Measurements from ENCODE around the gene PHF21B.

Gene PHF21B

GRCh38 chr22:44974454-44974853 is 35.4 kb downstream of the PHF21B start:
- Histone ChIP-seq H3K4me3 (no peak overlapping the region), H3K27ac (no peak overlapping the region)
- no peak for TF ChIP-seq CTCF (IDR thresholded peaks at IDR 0.05)
- no peak for DNase-seq (ENCODE audit: low spot score)

GRCh38 chr22:44973829-44974228 is 36.0 kb downstream of the PHF21B start:
- no peak for DNase-seq (ENCODE audit: low spot score)
- TF ChIP-seq CTCF (IDR thresholded peaks at IDR 0.05), result no peak
- H3K4me3 ChIP-seq, result no peak overlapping the region
- no peak overlapping the region for H3K27ac ChIP-seq

GRCh38 chr22:44972363-44973083 is 37.3 kb downstream of the PHF21B start:
- Histone ChIP-seq H3K27ac (no peak overlapping the region), H3K4me3 (no peak overlapping the region)
- no peak for TF ChIP-seq CTCF (IDR thresholded peaks at IDR 0.05)
- no peak for DNase-seq (ENCODE audit: low spot score)

GRCh38 chr22:44971651-44972362 is 38.0 kb downstream of the PHF21B start:
- H3K4me3 ChIP-seq, result no peak overlapping the region
- no peak for TF ChIP-seq CTCF (IDR thresholded peaks at IDR 0.05)
- H3K27ac ChIP-seq, result no peak overlapping the region
- DNase-seq (ENCODE audit: low spot score), result no peak

- DNase-seq (ENCODE audit: low spot score), result no peak
- H3K27ac ChIP-seq, result no peak overlapping the region
- no peak for TF ChIP-seq CTCF (IDR thresholded peaks at IDR 0.05)
- no peak overlapping the region for H3K4me3 ChIP-seq
These were observed 39.5 kb downstream of the PHF21B start for GRCh38 chr22:44970291-44970690.

- H3K27ac ChIP-seq, result no peak overlapping the region
- no peak for DNase-seq (ENCODE audit: low spot score)
- no peak for TF ChIP-seq CTCF (IDR thresholded peaks at IDR 0.05)
These were observed 40.0 kb downstream of the PHF21B start for GRCh38 chr22:44969817-44970216.

GRCh38 chr22:44968736-44969135 is 41.1 kb downstream of the PHF21B start:
- H3K4me3 ChIP-seq, result no peak overlapping the region
- no peak for DNase-seq (ENCODE audit: low spot score)
- H3K27ac ChIP-seq, result no peak overlapping the region
- no peak for TF ChIP-seq CTCF (IDR thresholded peaks at IDR 0.05)

More at GRCh38 chr22:44969817-44970216, 40.0 kb downstream of the PHF21B start:
- no peak overlapping the region for H3K4me3 ChIP-seq

All from coronary artery (tissue), 2 donors.